ENCODE measurements around the gene ITGA1.

DNA sequence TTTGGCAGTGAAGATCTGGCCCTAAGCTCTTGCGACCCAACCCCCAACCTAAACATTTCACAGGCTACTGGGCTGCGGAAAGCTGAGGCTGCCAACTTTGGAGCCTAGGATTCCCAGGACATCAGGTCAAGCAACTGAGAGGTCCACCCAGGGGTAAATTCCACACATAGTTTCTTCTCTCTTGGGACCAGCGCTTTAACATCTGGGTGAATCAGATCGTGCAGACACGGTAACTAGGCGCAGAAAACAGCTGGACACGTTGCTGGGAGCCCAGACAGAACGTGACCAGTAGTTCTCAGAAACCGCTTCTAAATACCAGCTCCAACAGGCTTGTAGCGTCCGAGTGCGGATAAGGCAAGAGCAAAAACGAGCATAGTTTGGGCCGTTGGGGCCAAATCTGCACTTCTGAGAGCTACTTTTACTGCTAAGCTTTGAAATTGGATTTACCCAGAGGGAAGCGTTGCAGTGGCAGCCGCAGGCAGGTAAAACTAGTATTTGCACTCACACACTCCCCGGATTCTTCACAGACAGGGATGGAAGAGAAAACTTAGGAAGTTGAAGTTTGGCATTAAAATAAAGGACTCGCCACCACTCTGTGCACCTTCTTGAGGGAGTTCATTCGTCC lies 11.8 kb downstream of the ITGA1 start:
- TF ChIP-seq, protein P1, sequence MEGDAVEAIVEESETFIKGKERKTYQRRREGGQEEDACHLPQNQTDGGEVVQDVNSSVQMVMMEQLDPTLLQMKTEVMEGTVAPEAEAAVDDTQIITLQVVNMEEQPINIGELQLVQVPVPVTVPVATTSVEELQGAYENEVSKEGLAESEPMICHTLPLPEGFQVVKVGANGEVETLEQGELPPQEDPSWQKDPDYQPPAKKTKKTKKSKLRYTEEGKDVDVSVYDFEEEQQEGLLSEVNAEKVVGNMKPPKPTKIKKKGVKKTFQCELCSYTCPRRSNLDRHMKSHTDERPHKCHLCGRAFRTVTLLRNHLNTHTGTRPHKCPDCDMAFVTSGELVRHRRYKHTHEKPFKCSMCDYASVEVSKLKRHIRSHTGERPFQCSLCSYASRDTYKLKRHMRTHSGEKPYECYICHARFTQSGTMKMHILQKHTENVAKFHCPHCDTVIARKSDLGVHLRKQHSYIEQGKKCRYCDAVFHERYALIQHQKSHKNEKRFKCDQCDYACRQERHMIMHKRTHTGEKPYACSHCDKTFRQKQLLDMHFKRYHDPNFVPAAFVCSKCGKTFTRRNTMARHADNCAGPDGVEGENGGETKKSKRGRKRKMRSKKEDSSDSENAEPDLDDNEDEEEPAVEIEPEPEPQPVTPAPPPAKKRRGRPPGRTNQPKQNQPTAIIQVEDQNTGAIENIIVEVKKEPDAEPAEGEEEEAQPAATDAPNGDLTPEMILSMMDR (conservative IDR thresholded peaks at IDR 0.05; ENCODE audit: low read length), result no peak
- TF ChIP-seq EZH2phosphoT487 (IDR thresholded peaks at IDR 0.05; ENCODE audit: borderline replicate concordance, low read depth, low read length), result no peak

Data from OCI-LY7 (cell line).